Breast epithelium (tissue), 3 donors: Measurements from ENCODE around the gene MGAT1.

Experiments
- CTCF ChIP-seq, 3 donors: fragments of 450-650 bp; IDR thresholded peaks; one replicate each; pipeline ENCODE4 v1.5.1; 2016 to 2017; ENCODE audit warnings: antibody characterized with exemption in 3 of 3, mild to moderate bottlenecking in 3 of 3, moderate library complexity in 3 of 3
- POLR2A ChIP-seq: fragments of 450-650 bp; IDR thresholded peaks from one replicate; pipeline ENCODE4 v1.6.1; 2016; ENCODE audit warnings: antibody characterized with exemption, mild to moderate bottlenecking, moderate library complexity

- TF ChIP-seq CTCF (IDR thresholded peaks at IDR 0.05) (no peak), POLR2A (no peak)
Measured at GRCh38 chr5:180777475-180777874, 25.1 kb downstream of the MGAT1 start.
